ENCODE data around the gene SLF2.

Gene SLF2

GRCh38 chr10:100928039-100928438 lies 15.3 kb downstream of the SLF2 start:
- TF ChIP-seq CTCF (IDR thresholded peaks at IDR 0.05), result no peak
- H3K4me3 ChIP-seq (ENCODE audit: low read depth in 1 of 2, low read length in 1 of 2), result no peak overlapping the region
- no peaks in the 10 kb centered on the region for H3K4me1 ChIP-seq (ENCODE audit: control insufficient read depth in 1 of 2, insufficient read depth in 1 of 2, low read depth in 1 of 2, low read length in 1 of 2)
- H3K27ac ChIP-seq, result no peak overlapping the region
- no peaks in the 10 kb centered on the region for H3K27me3 ChIP-seq
- peaks cover 84% of the 10 kb centered on the region for H3K36me3 ChIP-seq
- H3K9me3 ChIP-seq, result no peaks in the 10 kb centered on the region

GRCh38 chr10:100930368-100930767 lies 17.6 kb downstream of the SLF2 start:
- H3K27ac ChIP-seq, result no peak overlapping the region
- H3K27me3 ChIP-seq, result no peaks in the 10 kb centered on the region
- H3K4me1 ChIP-seq (ENCODE audit: control insufficient read depth in 1 of 2, insufficient read depth in 1 of 2, low read depth in 1 of 2, low read length in 1 of 2), result no peaks in the 10 kb centered on the region
- H3K9me3 ChIP-seq, result no peaks in the 10 kb centered on the region
- peaks cover 91% of the 10 kb centered on the region for H3K36me3 ChIP-seq
- no peak overlapping the region for H3K4me3 ChIP-seq (ENCODE audit: low read depth in 1 of 2, low read length in 1 of 2)
- no peak for TF ChIP-seq CTCF (IDR thresholded peaks at IDR 0.05)

- H3K4me3 ChIP-seq (ENCODE audit: low read depth in 1 of 2, low read length in 1 of 2), result no peak overlapping the region
- peaks cover 89% of the 10 kb centered on the region for H3K36me3 ChIP-seq
- TF ChIP-seq CTCF (IDR thresholded peaks at IDR 0.05), result no peak
Observed at GRCh38 chr10:100934084-100934659, 21.4 kb downstream of the SLF2 start.

GRCh38 chr10:100939763-100940344 lies 27.1 kb downstream of the SLF2 start:
- Histone ChIP-seq H3K36me3 (peaks cover 85% of the 10 kb centered on the region), H3K4me3 (ENCODE audit: low read depth in 1 of 2, low read length in 1 of 2) (no peak overlapping the region), H3K27ac (no peak overlapping the region), H3K9me3 (no peaks in the 10 kb centered on the region), H3K4me1 (ENCODE audit: control insufficient read depth in 1 of 2, insufficient read depth in 1 of 2, low read depth in 1 of 2, low read length in 1 of 2) (no peaks in the 10 kb centered on the region), H3K27me3 (no peaks in the 10 kb centered on the region)
- TF ChIP-seq CTCF (IDR thresholded peaks at IDR 0.05), result no peak

More at GRCh38 chr10:100934084-100934659, 21.4 kb downstream of the SLF2 start:
- no peaks in the 10 kb centered on the region for H3K9me3 ChIP-seq
- H3K27me3 ChIP-seq, result no peaks in the 10 kb centered on the region
- no peaks in the 10 kb centered on the region for H3K4me1 ChIP-seq (ENCODE audit: control insufficient read depth in 1 of 2, insufficient read depth in 1 of 2, low read depth in 1 of 2, low read length in 1 of 2)
- no peak overlapping the region for H3K27ac ChIP-seq

GRCh38 chr10:100942229-100942628 lies 29.5 kb downstream of the SLF2 start:
- no peak for TF ChIP-seq CTCF (IDR thresholded peaks at IDR 0.05)
- no peaks in the 10 kb centered on the region for H3K4me1 ChIP-seq (ENCODE audit: control insufficient read depth in 1 of 2, insufficient read depth in 1 of 2, low read depth in 1 of 2, low read length in 1 of 2)
- no peaks in the 10 kb centered on the region for H3K9me3 ChIP-seq
- H3K4me3 ChIP-seq (ENCODE audit: low read depth in 1 of 2, low read length in 1 of 2), result no peak overlapping the region
- H3K36me3 ChIP-seq, result peaks cover 90% of the 10 kb centered on the region
- no peak overlapping the region for H3K27ac ChIP-seq
- no peaks in the 10 kb centered on the region for H3K27me3 ChIP-seq
